Skeletal muscle tissue (tissue), 4 donors: ENCODE measurements around the gene HK1. TPM values are rescaled to one million over a fixed set of nuclear protein-coding genes. Genes with fewer than 3 reads are reported as not detected.

Source experiments
- H3K27ac ChIP-seq: one replicate; pipeline ENCODE4 v1.7.0; 2013; ENCODE audit warnings: mild to moderate bottlenecking, low read depth, low read length, inconsistent platforms
- H3K27me3 ChIP-seq, 3 donors: one replicate each; pipeline ENCODE4 v1.7.0; 2013; ENCODE audit warnings: low read length in 3 of 3; ENCODE audit not compliant: control insufficient read depth in 3 of 3, insufficient read depth in 3 of 3
- H3K36me3 ChIP-seq, 3 donors: one replicate each; pipeline ENCODE4 v1.7.0; 2013; ENCODE audit warnings: low read length in 3 of 3; ENCODE audit not compliant: control insufficient read depth in 3 of 3, insufficient read depth in 3 of 3
- H3K4me1 ChIP-seq, 3 donors: one replicate each; pipeline ENCODE4 v1.7.0; 2013; ENCODE audit warnings: low read length in 3 of 3, mild to moderate bottlenecking in 3 of 3; ENCODE audit not compliant: control insufficient read depth in 3 of 3, insufficient read depth in 3 of 3
- H3K4me3 ChIP-seq, 3 donors: one replicate each; pipeline ENCODE4 v1.7.0; 2013; ENCODE audit warnings: low read length in 3 of 3
- H3K9ac ChIP-seq, 3 donors: one replicate each; pipeline ENCODE4 v1.7.0; 2013; ENCODE audit warnings: low read length in 3 of 3, mild to moderate bottlenecking in 3 of 3, moderate library complexity in 2 of 3, low read depth in 1 of 3
- H3K9me3 ChIP-seq, 3 donors: one replicate each; pipeline ENCODE4 v1.7.0; 2013; ENCODE audit warnings: low read length in 3 of 3; ENCODE audit not compliant: control insufficient read depth in 3 of 3
- total RNA-seq: library from RNA; depleted of rRNA; stranded (reverse); fragments of >200 nt; gene quantifications from one replicate; pipeline ENCODE4 v1.2.3, GENCODE V29; 2014
- donor health status: Osteomylitis.

The HK1 gene
- total RNA-seq, 1 donor from 2014 or later, result 32.4 TPM

DNA sequence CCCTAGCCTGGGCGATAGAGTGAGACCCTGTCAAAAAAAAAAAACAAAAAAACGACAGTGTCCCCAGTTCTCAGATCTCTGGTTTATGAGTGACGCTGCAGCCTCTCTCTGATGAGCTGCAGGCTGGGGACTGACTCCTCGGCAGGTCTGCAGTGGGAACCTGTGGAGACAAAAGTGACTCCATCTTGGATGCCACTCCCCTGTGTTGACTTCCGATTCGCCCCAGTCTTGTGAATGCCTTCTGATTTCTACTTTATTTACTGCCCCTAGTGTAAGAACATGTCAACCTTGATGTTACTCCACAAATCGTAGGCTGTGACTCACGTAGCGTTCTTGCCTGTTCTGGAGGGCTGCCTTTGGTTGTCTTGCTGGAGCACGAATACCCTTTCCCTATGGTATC, 132.2 kb downstream of the HK1 start:
- H3K36me3 ChIP-seq, result no peaks in the 10 kb centered on the region
- H3K27me3 ChIP-seq, result no peaks in the 10 kb centered on the region
- H3K9ac ChIP-seq, result no peak overlapping the region
- peaks cover 24 to 28% (median 26%) of the 10 kb centered on the region in 3 donors for H3K4me1 ChIP-seq
- no peak overlapping the region for H3K4me3 ChIP-seq
- H3K27ac ChIP-seq, result no peak overlapping the region
- no peaks in the 10 kb centered on the region for H3K9me3 ChIP-seq

GRCh38 chr10:69411476-69411875, 133.2 kb downstream of the HK1 start:
- peaks cover 0 to 3% (median 0%) of the 10 kb centered on the region in 3 donors for H3K27me3 ChIP-seq
- H3K9ac ChIP-seq, result no peak overlapping the region
- H3K9me3 ChIP-seq, result no peaks in the 10 kb centered on the region
- H3K4me3 ChIP-seq, result no peak overlapping the region
- no peaks in the 10 kb centered on the region for H3K36me3 ChIP-seq
- H3K27ac ChIP-seq, result no peak overlapping the region
- H3K4me1 ChIP-seq, result peaks cover 18 to 20% (median 20%) of the 10 kb centered on the region in 3 donors

DNA sequence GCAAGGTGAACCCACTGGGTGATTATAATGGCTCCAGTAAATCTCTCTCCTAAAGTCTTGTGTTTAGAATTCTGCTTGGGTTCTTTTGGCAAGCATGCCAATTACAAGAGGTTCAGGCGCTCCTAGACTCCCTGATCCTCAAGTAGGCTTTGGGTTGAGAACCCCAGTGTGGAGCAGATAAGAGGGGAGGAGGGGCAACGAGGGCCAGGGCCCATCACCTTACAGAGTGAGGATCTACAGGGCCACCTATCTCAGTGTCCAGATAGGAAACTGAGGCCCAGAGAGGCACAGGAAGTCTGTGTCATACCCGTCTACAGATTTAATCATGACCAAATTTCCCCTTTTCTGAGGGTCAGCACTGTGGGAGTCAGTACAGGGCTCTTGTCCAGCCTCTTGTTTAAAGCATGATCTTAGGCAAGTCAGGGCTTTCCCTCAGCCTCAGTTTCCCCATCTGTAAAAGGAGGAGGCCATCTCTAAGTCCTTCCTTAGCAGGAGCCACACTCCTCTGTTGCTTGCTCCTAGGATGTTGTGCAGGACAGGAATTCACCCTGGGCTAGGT, 134.0 kb downstream of the HK1 start:
- Histone ChIP-seq H3K4me1 (peaks cover 12 to 17% (median 13%) of the 10 kb centered on the region in 3 donors), H3K27me3 (peaks cover 0 to 3% (median 0%) of the 10 kb centered on the region in 3 donors), H3K9me3 (no peaks in the 10 kb centered on the region), H3K36me3 (no peaks in the 10 kb centered on the region), H3K9ac (no peak overlapping the region), H3K27ac (no peak overlapping the region), H3K4me3 (no peak overlapping the region)

GRCh38 chr10:69413221-69413865, 135.0 kb downstream of the HK1 start:
- Histone ChIP-seq H3K4me1 (peaks cover 4 to 7% (median 6%) of the 10 kb centered on the region in 3 donors), H3K36me3 (no peaks in the 10 kb centered on the region), H3K27me3 (peaks cover 0 to 3% (median 0%) of the 10 kb centered on the region in 3 donors), H3K9ac (no peak overlapping the region), H3K9me3 (no peaks in the 10 kb centered on the region), H3K27ac (no peak overlapping the region), H3K4me3 (no peak overlapping the region)

DNA sequence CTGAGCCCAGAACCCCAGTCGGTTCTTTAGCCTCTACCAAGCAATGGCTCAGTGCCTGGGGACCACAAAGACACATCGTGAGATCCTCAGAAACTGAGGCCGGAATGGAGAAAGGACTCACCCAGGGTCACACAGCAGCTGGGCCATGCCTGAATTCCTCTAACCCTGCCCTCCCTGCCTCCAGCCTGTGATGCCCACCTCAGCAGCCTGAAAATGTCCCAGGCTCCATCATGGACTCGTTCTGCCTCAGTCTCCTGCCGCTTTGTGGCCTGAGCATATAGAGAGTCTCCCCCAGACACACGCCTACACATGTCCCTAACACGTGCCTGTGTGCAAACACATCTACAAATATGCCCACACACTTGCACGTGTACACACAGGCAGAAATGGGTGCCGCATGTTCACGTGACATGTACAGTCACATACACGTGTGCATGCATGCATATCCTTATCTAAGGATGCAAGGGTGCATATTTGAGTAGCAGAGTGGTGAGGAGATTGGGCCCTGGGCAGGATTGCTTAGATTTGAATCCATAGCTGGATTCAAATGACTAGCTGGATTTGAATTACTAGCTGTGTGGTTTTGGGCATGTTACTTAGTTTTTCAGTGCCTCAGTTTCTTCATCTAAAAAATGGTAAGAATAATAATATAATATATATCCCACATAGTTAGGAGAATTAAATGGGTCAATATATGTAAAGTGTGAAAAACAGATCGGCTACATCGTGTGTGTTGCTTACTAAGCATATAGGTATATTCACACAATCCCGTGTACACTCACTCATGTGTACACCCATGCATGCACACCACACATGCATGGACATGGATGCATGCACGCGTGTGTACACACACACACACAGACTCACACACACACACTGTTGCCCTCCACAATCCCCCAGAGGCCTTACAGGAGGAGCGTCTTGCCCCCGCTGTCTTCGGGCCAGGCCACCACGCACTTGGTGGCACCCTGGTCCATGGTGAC, 136.0 kb downstream of the HK1 start:
- Histone ChIP-seq H3K36me3 (no peaks in the 10 kb centered on the region), H3K27me3 (peaks cover 0 to 3% (median 0%) of the 10 kb centered on the region in 3 donors), H3K27ac (no peak overlapping the region), H3K9ac (no peak overlapping the region), H3K4me3 (no peak overlapping the region), H3K4me1 (peaks cover 0 to 1% (median under 1%) of the 10 kb centered on the region in 3 donors), H3K9me3 (no peaks in the 10 kb centered on the region)

- H3K4me3 ChIP-seq, result no peak overlapping the region
- no peak overlapping the region for H3K27ac ChIP-seq
- H3K4me1 ChIP-seq, result no peaks in the 10 kb centered on the region
- peaks cover 0 to 3% (median 0%) of the 10 kb centered on the region in 3 donors for H3K27me3 ChIP-seq
- H3K36me3 ChIP-seq, result no peaks in the 10 kb centered on the region
- H3K9ac ChIP-seq, result no peak overlapping the region
- H3K9me3 ChIP-seq, result no peaks in the 10 kb centered on the region
These were observed 136.8 kb downstream of the HK1 start for GRCh38 chr10:69415049-69415448.

DNA sequence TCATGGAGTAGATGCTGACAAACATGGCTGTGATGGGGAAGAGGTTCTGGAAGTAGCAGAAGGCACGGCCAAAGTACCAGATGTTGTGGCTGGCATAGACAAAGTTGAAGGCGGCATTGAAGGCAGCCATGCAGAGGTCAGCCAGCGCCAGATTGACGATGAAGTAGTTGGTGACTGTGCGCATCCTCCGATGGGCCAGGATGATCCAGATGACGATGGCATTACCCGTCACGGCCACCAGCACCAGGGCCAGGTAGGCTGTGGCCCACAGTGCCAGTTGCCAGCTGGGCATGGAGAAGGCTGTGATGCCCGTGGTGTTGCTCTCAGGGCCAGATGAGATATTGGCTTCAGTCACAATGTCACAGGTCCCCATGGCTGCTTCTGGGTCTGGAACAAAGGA, 137.7 kb downstream of the HK1 start:
- Histone ChIP-seq H3K9me3 (no peaks in the 10 kb centered on the region), H3K4me1 (no peaks in the 10 kb centered on the region), H3K36me3 (no peaks in the 10 kb centered on the region), H3K27me3 (peaks cover 0 to 3% (median 0%) of the 10 kb centered on the region in 3 donors), H3K4me3 (no peak overlapping the region), H3K27ac (no peak overlapping the region), H3K9ac (no peak overlapping the region)

- Histone ChIP-seq H3K27me3 (peaks cover 0 to 3% (median 0%) of the 10 kb centered on the region in 3 donors), H3K27ac (no peak within 1 kb of the TSS), H3K9ac (no peak within 1 kb of the TSS), H3K4me1 (peaks cover 0 to 1% (median 0%) of the 10 kb centered on the region in 3 donors), H3K9me3 (no peaks in the 10 kb centered on the region), H3K4me3 (no peak within 1 kb of the TSS), H3K36me3 (no peaks in the 10 kb centered on the region)
These were observed 138.4 kb downstream of the HK1 start, which contains the start of gene TACR2 for GRCh38 chr10:69416695-69417094. TSS of gene TACR2 (minus strand) at chr10:69416918. CDS start at chr10:69416323, 595 bp downstream.

DNA sequence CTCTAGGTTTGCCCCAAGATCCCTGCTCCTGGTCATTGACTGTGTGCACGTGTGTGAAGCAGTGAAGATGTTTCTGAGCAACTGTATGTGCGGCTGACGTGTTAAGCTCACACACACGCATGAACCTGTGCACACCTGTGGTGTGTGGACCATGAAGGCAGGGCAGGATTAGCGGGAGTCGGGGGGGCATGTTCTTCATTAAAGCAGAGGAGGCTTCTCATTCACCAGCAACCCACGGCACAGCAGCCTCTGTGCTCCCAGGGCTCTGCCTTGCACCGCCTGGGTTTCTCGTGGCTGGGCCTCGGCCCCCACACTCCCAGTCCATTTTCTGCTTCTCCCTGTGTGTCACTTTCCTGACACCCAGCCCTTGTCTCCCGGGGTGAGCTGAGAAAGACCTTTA, 139.2 kb downstream of the HK1 start:
- H3K4me1 ChIP-seq, result peaks cover 7 to 10% (median 7%) of the 10 kb centered on the region in 3 donors
- H3K27me3 ChIP-seq, result peaks cover 0 to 3% (median 0%) of the 10 kb centered on the region in 3 donors
- no peak overlapping the region for H3K27ac ChIP-seq
- no peak overlapping the region for H3K9ac ChIP-seq
- no peaks in the 10 kb centered on the region for H3K36me3 ChIP-seq
- H3K4me3 ChIP-seq, result no peak overlapping the region
- H3K9me3 ChIP-seq, result no peaks in the 10 kb centered on the region
